Activated CD8-positive, alpha-beta memory T cell treated with anti-CD3 and anti-CD28 coated beads, Interleukin-2, amount 50 U/mL, for 24 hours (primary cell): ENCODE measurements around the gene RPS6KC1.
"Not testable (repeated sequence)": the region's sequence is repeated elsewhere in the genome, so short reads cannot be mapped to it uniquely, and the experiment has no call there.

ENCODE experiments used
- DNase-seq: peaks from one replicate; pipeline ENCODE4 v3.0.0-alpha.2; 2020; ENCODE audit errors: extremely low read depth

RPS6KC1 gene

DNA sequence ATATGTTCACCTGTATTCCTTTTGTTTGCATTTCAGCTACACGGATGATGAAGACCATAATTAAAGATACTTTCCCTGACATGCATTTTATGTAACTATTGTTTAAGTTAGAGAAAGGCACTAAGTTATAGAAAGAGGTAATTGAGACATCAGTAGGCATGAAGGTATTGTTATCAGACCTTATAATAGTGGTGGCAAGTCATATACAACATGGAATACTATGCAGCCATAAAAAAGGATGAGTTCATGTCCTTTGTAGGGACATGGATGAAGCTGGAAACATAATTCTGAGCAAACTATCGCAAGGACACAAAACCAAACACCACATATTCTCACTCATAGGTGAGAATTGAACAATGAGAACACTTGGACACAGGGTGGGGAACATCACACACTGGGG, 109.4 kb downstream of the RPS6KC1 start:
- DNase-seq = not testable (repeated sequence)

DNA sequence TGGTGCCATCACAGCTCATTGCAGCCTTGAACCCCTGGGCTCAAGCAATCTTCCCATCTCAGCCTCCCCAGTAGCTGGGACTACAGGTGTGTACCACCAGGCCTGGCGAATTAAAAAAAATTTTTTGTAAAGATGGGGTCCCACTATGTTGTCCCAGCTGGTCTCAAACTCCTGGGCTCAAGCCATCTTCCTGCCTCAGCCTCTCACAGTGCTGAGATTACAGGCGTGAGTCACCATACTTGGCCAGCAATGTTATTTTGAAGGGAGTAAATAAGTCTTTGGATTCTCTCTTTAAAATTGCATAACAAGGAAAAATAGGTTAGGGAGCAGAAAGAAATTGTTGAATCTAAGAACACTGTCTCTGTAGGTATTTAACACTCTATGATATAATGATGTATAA, 111.3 kb downstream of the RPS6KC1 start:
- no peak for DNase-seq

DNA sequence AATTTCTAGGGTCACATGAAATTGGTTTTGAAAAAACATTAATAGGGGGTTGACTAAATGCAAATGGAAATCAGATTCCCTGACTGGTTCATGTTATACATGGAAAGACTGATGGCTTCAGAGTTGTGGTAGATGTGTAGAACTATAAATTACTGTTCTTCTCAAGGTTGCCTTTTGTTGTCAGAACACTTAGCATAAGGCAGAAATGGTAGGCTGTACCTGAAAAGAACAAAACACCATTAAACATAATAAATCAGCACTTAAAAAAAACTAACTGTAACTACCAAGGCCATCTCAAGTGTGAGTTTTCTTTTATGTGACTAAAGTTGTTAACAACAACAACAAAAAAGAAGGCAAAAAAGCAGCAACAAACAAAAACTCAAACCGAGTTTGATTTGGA, 111.8 kb downstream of the RPS6KC1 start:
- DNase-seq = no peak

DNA sequence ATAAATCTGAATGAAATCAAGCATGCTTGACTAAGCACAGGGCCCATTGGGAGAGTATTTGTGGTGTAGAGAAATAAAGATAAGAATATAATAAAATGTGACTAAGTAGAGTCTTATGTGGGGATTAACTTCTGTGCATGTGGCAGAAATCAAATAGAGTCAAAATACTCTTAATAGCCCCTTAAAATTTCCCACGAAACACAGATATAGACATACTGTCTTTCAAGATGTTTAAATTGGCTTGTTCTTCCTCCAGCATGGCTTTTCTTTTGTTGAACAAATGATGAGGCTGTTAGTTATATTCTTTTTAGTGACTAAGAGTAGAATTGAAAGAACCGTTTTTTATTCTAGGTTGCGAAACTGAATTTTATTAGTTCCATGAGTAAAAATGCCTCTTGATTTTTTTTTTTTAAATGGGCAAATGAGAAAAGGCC, 112.3 kb downstream of the RPS6KC1 start:
- DNase-seq = no peak

DNA sequence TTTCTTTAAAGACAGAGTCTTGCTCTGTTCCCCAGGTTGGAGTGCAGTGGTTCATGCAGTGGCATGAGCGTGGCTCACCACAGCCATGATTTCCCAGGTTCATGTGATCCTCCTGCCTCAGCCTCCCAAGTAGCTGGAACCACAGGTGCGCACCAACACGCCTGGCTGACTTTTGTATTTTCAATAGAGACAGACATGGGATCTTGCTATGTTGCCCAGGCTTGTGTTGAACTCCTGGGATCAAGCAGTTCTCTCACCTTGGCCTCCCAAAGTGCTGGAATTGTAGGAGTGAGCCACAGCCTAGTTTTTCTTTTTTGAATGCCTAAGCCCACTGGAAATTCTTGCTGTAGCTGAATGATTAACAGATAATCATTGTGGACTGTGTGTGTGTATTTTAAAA, 113.5 kb downstream of the RPS6KC1 start:
- DNase-seq = no peak

DNA sequence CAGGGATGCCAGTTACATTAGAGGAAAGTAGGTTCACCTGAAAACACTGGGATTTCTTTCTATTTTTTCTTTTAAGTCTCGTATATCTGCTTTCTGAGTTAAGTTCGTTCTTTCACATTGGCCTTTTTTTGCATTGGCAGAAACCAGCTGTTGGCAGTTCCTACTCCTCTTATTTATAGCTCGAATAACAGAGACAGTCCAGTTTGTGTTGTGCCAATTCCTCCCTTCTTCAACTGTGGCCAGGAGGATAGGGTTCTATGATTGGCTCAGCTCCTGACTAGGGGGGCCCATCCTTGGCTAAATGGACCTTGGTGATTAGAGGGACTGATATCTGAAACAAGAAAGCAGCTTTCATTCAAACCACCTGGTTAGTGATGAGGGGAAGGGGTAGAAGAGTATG, 115.8 kb downstream of the RPS6KC1 start:
- DNase-seq = no peak

DNA sequence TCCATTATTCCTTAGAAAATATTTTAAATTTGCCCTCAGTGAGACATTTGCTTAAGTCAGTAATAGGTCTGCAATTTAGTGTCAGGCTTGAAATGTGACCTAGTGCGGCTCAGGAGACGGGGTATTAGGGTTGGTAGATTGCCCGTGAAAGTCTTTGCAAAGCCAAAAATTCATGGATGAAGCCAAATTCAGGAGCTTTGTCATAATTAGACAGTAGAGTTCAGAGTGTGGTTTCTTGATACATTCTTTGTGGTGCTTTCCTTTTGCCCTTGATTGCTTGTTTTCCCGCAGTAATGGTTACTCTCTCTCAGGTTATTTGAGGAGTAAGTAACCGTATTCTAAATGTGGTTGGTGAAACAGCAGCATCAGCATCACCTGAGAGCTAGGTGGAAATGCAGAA, 120.7 kb downstream of the RPS6KC1 start:
- DNase-seq = no peak

DNA sequence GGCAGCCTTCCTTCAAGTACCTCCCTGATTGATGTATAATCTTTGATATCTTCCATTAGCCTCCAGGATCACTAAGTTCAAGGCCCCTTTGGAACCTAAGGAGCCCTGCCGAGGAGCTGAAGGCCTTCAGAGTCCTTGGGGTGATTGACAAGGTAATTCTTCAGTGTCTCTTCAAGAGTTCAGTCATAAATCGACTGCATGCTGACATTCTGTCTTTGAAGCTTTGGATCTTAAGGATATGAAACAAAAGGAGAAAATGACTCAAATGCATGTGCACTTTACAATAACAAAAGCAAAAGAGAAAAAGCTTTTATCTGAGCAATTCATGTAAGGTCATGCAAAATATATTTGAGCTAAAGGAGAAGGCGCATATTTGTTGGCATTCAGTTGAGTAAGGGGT, 125.3 kb downstream of the RPS6KC1 start:
- DNase-seq = no peak

DNA sequence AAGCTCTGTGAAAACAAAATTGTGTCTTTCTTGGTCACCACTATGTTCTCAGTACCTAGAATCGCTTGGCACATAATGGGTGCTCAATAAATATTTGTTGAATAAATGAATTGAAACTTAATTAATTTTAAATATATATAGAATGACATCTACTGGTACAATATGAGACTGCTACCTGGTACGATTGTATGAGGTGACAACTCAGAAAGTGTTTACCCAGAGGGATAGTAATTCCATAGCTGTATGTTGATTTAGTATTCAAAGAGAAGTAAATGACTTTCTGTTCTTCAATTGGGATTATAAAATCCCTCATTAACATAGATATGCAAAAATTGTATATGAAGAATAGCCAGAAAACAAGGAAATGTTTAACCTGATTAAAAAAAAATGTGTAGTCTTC, 128.7 kb downstream of the RPS6KC1 start:
- DNase-seq = no peak

DNA sequence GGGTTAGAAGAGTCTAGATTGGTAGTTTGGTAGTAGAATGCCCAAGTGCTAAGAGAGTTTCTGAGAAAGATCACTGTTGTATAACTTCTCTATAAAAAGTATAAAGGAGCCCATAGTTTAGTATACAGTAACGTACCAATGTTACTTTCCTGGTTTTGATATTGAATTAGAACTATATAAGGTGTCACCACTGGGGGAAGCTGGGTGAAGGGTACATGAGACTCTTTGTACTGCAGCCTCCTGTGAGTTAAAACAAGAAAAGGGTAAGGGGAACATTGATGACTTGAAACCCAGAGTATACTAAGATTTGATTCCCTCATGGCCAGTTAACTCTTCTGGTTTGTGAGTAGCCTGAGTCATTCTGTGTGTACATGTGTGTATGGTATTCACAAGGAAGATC, 129.8 kb downstream of the RPS6KC1 start:
- no peak for DNase-seq

DNA sequence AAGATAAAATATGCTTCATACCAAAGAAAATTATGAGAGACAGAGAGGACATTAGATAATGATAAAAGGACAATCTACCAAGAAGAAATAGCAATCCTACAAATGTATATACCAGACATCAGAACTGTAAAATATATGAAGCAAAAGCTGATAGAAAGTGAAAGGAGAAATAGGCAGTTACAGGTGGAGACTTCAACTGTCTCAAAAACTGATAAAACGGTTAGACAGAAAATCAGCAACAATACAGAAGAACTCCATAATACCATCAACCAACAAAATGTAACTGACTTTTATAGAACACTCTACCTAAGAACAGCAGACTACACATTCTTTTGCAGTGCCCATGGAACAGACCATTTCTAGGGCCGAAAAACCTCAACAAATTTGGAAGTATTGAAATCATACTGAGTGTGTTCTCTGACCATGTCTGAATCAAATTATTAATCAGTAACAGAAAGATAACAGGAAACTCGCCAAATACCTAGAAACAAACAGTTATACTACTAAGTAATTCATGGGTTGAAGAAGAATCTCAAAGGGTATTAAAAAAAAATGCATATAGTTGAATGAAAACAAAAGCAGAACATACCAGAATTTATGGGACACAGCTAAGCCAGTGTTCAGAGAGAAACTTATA, 132.1 kb downstream of the RPS6KC1 start:
- no peak for DNase-seq

DNA sequence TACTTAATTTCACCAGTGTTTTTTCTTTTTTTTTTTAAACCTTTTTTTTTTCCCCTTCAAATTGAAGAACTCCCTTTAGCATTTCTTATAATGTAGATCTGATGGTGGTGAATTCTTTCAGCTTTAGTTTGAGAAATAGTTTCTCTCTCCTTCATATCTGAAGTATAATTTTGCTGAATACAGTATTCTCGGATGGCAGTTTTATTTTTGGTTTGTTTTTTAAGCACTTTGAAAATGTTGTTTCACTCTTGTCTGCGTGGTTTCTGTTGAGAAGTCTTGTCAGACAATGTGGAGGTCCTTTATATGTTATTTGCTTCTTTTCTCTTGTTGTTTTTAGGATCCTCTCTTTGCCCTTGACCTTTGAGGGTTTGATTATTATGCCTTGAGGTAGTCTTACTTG, 135.1 kb downstream of the RPS6KC1 start:
- no peak for DNase-seq

DNA sequence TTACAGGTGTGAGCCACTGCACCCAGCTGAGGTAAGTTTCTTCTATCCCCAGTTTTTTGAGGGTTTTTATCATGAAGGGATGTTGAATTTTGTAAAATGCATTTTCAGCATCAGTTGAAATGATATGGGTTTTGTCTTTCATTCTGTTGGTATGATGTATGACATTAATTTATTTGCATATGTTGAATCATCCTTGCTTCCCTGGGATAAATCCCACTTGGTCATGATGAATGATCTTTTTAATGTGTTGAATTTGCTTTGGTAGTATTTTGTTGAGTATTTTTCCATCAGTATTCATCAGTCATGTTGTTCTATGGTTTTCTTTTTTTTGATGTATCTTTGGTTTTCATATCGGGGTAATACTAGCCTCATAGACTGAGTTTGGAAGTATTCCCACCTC, 141.0 kb downstream of the RPS6KC1 start:
- DNase-seq = no peak

DNA sequence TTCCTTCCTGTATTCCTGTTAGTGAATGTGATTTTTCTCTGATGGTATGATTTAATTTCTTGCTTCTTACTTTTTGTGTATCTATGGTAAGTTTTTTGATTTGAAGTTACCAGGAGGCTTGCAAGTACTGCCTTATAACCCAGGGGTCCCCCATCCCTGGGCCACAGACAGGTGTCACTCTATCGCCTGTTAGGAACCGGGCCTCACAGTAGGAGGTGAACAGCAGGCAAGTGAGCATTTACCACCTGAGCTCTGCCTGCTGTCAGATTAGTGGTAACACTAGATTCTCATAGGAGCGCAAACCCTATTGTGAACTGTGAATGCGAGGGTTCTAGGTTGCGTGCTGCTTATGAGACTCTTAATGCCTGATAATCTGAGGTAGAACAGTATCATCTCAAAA, 143.3 kb downstream of the RPS6KC1 start:
- no peak for DNase-seq

DNA sequence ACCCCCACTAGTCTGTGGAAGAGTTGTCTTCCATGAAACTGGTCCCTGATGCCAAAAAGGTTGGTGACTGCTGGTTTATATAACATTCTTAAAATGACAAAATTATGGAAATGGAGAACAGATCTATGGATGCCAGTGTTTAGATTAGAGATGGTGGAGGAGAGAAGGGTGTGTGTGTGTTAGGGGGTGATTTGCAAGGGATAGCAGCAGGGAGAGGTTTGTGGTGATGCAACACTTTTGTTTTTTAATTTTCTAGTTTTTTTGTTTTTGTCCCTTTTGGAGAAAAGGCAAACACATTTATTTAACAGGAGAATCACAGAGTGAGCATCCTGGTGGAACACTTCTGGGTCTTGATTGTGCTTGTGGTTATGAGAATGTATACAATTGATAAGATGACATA, 143.8 kb downstream of the RPS6KC1 start:
- no peak for DNase-seq

DNA sequence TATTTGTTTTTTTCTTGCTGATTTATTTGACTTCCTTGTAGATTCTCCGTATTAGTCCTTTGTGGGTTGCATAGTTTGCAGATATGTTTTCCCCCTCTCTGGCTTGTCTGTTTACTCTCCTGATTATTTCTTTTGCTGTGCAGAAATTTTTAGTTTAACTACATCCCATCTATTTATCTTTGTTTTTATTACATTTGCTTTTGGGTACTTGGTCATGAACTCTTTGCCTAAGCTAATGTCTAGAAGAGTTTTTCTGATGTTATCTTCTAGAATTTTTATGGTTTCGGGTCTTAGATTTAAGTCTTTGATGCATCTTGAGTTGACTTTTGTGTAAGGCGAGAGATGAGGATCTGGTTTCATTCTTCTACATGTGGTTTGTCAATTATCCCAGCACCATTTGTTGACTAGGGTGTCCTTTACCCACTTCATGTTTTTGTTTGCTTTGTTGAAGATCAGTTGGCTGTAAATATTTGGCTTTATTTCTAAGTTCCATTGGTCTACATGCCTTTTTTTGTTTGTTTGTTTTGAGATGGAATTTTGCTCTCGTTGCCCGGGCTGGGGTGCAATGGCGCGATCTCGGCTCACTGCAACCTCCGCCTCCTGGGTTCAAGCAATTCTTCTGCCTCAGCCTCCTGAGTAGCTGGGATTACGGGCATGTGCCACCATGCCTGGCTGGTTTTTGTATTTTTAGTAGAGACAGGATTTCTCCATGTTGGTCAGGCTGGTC, 145.4 kb downstream of the RPS6KC1 start:
- DNase-seq = not testable (repeated sequence)

DNA sequence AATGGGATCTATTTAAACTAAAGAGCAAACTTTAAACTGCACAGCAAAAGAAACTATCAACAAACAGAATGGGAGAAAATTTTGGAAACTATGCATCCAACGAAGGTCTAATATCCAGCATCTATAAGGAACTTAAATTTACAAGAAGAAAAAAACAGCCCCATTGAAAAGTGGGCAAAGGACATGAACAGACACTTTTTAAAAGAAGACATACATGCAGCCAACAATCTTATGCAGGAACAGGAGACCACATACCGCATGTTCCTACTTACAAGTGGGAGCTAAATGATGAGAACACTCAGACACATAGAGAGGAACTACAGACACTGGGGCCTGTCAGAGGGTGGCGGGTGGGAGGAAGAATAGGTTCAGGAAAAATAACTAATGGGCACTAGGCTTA, 149.6 kb downstream of the RPS6KC1 start:
- DNase-seq = no peak

DNA sequence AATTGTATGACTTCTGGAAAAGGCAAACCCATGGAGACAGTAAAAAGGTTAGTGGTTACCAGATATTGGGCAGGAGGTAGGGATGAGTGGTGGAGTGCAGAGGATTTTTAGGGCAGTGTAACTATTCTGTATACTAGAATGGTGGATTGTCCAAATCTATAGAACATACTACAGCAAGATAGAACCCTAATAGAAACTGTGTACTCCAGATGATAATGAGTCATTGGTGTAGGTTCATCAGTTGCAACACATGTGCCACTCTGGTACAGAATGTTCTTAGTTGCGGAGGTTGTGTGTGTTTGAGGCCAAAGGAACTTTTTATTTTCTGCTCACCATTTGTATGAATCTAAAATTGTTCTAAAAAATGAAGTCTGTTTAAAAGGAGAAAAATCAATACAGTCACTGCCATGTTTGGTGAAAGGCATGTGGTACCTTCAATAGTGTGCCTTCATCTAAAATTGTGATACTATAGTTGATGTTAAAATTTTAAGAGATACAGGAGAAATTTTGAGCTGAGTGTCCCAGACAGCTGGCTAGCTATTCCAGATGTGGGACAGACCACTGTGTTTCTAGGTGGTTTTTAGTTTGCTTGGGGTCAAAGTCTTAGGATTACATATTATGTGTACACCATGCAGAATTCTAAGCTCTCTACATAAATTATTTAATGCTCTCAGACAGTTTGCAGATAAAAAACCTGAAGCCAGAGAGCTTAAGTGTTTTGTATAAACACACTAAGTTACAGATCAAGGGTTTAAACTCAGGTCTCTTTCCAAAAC, 150.5 kb downstream of the RPS6KC1 start:
- no peak for DNase-seq

DNA sequence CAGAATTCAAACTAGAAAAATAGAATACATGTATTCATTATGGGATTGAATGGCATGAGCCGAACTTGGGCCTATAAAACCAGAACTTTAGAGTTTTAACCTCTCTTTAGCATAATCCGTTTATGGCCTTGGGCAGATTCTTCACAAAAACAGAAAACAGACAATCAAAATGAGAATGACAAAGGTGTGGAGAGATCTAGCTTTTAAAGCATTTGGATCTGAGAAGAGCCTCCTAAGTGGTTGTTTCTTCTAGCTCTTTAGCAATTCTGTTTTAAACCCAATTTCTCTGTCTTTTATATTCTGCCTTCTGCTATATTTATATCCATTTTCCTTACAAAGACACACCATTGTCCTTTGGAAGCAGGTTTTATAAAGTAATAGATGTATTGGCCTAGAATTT, 160.2 kb downstream of the RPS6KC1 start:
- DNase-seq = no peak

DNA sequence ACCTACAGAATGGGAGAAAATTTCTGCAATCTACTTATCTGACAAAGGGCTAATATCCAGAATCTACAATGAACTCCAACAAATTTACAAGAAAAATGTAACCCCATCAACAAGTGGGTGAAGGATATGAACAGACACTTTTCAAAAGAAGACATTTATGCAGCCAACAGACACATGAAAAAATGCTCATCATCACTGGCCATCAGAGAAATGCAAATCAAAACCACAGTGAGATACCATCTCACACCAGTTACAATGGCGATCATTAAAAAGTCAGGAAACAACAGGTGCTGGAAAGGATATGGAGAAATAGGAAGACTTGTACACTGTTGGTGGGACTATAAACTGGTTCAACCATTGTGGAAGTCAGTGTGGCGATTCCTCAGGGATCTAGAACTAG, 168.0 kb downstream of the RPS6KC1 start:
- not testable (repeated sequence) for DNase-seq

DNA sequence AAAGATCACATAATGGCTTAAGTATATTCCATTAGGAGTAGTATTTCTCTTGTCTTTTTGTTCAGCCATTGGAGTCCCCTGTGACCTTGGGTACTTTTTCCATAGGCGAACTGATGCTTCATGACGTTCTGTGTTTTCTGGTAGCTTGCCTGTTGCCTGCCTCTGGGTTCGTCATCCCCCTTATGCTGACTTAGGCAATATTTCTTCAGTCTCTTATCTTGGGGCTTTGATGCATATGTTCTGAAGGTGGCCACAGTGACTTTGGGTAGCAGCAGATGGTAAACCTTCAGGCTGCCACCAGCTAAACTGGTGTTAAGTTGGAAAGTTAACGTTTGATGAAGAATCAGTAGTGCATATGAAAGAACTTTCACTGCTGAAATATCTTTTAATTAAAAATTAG, 170.2 kb downstream of the RPS6KC1 start:
- DNase-seq = no peak

DNA sequence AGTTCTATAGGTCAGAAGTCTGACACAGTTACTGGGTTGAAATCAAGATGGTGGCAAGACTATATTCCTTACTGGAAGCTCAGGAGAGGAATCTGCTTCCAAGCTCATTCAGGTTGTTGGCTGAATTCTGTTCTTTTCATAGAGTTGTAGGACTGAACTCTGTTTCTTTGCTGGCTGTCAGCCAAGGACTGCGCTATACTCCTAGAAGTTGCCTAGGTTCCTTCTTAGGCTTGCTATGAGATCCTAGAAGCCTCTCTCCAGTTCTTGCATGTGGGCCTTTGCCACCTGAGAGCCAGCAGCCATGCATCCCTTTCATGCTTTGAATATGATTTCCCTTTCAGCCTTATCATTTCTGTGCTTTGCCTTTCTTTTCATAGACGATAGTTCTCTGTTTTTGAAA, 176.4 kb downstream of the RPS6KC1 start:
- DNase-seq = no peak

DNA sequence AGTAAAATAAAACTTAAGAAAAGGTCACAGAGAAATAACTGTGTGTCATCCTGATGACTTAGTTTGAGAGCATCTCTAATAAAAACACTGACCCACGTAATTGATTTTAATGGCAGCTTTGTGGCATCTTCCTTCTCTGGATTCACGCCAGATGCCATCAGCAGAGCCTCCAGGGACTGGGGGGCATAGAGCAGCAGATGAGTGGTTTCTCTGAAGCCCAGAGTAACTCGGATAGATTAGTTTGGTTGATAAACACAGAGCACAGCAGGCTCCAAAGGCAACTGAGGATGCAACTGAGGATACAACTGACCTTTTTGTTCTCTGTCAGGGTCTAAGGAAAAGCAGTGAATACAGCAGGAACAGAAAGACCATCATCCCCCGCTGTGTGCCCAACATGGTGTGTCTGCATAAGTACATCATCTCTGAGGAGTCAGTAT, 180.8 kb downstream of the RPS6KC1 start:
- no peak for DNase-seq
